HG02938 (cell line): ENCODE results near the gene SKIC8.
"Not testable (repeated sequence)": the region's sequence is repeated elsewhere in the genome, so short reads cannot be mapped to it uniquely, and the experiment has no call there.

Experiments
- ATAC-seq: cut with Tn5 transposase; IDR thresholded peaks from one replicate; pipeline ENCODE4 v1.9.1; 2021; ENCODE audit warnings: mild to moderate bottlenecking, moderate library complexity; ENCODE audit not compliant: unreplicated experiment

SKIC8 gene

GRCh38 chr15:78257681-78258080, 41.7 kb downstream of the SKIC8 start:
- no peak for ATAC-seq

DNA sequence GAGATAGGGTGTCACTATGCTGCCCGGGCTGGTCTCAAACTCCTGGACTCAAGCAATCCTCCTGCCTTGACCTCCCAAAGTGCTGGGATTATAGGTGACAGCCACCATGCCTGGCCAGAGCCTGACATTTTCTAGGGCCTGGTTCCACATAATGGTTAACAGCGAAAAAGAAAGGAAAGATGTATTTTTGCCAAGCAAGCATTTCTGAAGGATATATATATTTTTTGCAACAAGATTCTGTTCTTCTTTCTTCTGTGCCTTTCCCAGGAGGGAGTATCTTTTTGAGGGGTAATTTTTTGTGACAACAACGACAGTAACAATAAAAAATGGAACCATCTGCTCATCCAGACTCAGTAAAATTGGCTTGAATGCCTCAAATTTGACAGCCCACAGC, 43.4 kb downstream of the SKIC8 start:
- ATAC-seq: no peak

DNA sequence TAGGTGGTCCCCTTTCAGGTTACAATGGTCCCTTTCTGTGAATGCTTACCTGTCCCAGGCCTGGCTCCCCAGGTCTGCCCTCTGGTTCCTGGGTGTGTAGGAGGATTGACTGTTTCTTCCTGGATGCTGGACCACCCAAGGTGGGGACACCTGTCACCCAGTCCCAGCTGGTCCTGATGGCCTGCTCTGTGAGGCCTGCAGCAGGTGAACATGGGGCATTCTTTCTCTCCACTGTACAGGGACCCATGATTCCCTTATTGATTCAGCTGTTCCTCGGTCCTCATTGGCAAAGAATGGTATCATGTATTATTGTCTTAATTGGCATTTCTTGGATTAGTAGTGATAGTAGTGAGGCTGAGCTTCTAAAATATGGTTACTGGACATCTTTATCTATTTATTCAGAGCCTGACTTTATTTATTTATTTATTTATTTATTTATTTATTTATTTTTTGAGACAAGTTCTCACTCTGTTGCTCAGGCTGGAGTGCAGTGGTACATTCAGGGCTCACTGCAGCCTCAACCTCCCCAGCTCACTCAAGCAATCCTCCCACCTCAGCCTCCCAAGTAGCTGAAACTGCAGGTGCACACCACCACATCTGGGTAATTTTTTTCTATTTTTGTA, 43.9 kb downstream of the SKIC8 start:
- no peak for ATAC-seq

DNA sequence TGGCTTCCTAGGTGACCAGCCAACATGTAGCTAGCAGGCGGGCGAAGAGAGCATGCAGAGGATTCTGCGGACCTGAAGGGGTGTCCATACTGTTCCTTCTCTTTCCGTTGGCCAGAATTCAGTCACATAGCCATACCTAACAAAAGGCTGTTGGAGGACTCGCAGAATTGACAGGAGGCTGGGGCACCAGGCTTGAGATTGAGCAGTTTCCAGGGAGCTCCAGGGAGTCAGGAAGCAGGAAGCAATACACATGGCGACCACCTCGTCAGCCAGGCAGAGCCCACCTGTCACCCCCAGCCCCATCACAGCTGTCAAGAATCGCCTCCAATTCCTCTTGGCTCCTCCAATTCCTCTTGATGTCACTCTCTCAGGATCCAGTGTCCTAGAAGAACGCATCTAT, 48.3 kb downstream of the SKIC8 start:
- no peak for ATAC-seq

DNA sequence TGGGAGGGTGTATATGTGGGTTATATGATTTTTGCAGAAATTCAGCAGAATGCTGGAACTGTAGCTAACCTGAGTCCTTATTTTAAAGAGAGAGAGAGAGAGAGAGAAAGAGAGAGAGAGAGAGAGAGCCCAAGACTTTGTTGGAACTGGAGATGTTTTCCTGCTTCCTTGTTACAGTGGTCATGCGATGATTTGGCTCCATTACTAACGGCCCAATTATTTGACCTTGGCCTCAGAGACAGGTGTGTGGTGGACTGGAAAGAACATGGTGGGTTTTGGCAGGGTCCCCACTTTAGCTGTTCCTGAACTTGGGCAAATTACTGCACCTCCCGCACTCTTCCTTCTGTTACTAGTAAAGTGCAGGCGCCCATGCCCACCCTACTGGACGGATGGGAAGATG, 50.3 kb downstream of the SKIC8 start:
- no peak for ATAC-seq

DNA sequence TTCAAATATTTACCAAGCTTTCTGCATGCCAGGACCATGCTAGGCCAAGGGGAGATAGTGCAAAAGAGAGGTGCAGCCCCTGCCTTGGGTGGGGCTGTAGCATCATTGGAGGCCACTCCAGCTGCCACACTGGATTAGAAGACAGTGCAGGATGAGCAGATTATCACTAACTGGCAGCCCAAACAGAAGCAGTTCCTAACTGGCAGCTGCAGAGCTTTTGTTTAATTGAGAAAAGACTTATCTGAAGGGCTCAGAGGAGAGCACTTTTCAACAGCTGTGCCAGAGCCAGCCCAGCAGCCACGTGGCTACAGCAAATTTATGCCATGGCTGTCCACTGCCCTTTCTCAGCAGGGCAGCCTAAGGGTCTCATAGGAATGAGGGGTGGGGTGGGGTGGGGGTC, 51.5 kb downstream of the SKIC8 start:
- ATAC-seq: no peak

GRCh38 chr15:78245976-78246620, 53.3 kb downstream of the SKIC8 start:
- ATAC-seq: not testable (repeated sequence)

- not testable (repeated sequence) for ATAC-seq
Measured at GRCh38 chr15:78245392-78245791, 54.0 kb downstream of the SKIC8 start.

- no peak for ATAC-seq
Measured at GRCh38 chr15:78244893-78245292, 54.5 kb downstream of the SKIC8 start.

DNA sequence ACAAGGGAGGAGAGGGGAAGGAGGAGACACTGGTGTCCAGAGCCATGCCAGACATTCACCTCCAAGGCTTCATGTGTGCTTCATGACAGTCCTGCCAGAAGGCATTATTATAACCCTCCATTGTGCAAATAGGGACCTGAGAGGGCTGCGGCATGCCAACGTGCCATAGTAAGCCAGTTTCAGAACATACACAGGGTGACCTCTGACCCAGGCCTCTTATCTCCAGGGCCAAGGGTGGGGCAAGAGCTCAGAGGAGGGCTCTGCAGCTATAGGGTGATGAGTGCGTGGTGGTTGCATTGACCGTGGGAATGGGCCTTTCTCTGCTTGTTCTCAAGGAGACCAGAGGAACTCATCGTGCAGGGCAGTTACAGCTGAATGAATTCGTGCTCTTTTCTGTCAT, 55.3 kb downstream of the SKIC8 start:
- ATAC-seq: no peak

- no peak for ATAC-seq
Measured at GRCh38 chr15:78243491-78243941, 55.9 kb downstream of the SKIC8 start.

DNA sequence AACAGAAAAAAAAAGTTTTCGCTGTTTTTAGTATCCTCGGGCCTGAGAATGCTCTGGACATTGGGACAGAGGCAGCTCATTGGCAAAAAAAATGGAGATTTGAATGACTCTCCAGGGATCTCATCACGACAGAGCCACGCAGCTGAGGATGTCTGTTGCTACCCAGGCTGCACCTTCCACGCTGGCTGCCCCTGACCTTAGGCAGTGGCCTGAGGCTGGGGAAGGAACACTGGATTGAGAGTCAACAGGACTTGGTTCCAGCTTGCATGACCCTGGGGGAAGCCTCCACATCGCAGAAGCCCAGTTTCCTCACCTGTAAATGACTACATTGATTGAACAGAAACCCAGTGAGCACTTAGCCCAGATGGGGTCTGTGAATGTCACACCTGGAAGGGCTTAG, 56.4 kb downstream of the SKIC8 start:
- ATAC-seq: no peak

- no peak for ATAC-seq
Measured at GRCh38 chr15:78242128-78242527, 57.3 kb downstream of the SKIC8 start.

GRCh38 chr15:78241017-78241416, 58.4 kb downstream of the SKIC8 start:
- ATAC-seq: no peak

- ATAC-seq: no peak
Measured at GRCh38 chr15:78239811-78240210, 59.6 kb downstream of the SKIC8 start.

- ATAC-seq: no peak
Measured at GRCh38 chr15:78237146-78237545, 62.3 kb downstream of the SKIC8 start.

DNA sequence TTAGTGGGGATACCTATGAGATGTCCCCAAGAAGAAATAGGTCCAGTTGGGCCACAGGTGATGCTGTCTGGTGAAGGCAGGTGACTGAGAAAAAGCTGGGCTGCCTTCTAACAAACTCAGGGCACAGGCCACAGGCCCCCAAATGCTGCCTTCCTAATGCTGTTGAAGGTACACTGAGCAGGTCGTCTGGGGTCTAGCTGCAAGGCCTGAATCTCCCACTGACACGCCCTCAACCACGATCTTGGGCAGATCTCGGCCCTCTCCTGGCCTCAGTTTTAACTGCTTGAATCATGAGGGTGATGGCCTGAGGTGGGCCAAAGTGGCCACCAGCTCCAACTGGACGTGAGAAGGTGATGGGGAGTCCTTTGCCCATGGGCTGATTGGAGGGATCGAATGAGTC, 62.9 kb downstream of the SKIC8 start:
- no peak for ATAC-seq

DNA sequence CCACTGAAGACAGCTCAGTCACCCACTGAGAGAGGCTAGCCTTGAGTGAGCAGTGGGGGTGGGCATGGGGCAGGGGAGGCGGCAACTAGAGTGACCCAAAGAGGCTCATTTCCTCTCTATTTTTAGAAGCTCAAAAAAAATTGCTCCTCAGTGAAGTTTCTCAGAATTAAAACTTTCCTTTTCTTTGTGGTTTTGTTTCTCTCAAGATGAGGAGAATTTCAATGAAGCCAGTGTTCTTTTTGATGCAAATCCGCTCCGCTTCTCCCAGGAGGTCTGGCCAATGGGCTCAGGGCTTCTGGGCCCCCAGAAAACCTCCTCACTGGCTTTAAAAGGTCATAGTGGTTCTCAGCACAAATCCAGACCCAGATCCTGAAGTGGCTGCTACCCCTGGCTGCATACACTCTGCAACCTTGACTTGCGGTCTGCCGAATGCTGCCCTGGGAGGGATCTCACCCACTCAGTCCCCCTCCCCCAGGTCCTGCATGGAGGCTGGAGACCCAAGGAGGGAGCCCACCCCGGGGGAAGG, 64.8 kb downstream of the SKIC8 start, which contains the start of gene ACSBG1:
Gene ACSBG1, minus strand, starts transcription at position 51 of the 526 bp plus-strand sequence. CDS start 64 bp downstream, outside the sequence.
- ATAC-seq: no peak

- no peak for ATAC-seq
Measured at GRCh38 chr15:78233496-78233895, 65.9 kb downstream of the SKIC8 start.
